AG04449 (cell line): ENCODE data around the gene BDNF.

Source experiments
- CTCF ChIA-PET: fragments of 350-600 bp; formaldehyde crosslinking; extraction: SDS; loops from one replicate; lab custom pipeline; 2021; ENCODE audit warnings: antibody characterized with exemption; lab: Yijun Ruan, JAX
- POLR2A ChIA-PET: fragments of 400-600, 350-600 bp; formaldehyde crosslinking; extraction: SDS; loops from one replicate; lab custom pipeline; 2020; ENCODE audit warnings: antibody characterized with exemption, inconsistent platforms; lab: Yijun Ruan, JAX
- DNase-seq: peaks from one replicate; pipeline ENCODE4 v3.0.0-alpha.2; 2010; ENCODE audit warnings: low read depth, low spot score
- H3K4me3 ChIP-seq: 2 replicates; pipeline ENCODE4 v1.5.1; 2011; ENCODE audit warnings: low read depth, mild to moderate bottlenecking, control low read depth, low read length
- CTCF ChIP-seq: IDR thresholded peaks from one replicate; pipeline ENCODE4 v1.5.1; 2011; ENCODE audit warnings: mild to moderate bottlenecking, moderate library complexity, low read length, control low read depth, inconsistent platforms; ENCODE audit not compliant: insufficient read depth; ENCODE audit errors: missing control alignments

The BDNF gene

GRCh38 chr11:27608951-27609350 lies 91.3 kb downstream of the BDNF start:
- no peak for DNase-seq
- TF ChIP-seq CTCF = no peak
- no peak overlapping the region for H3K4me3 ChIP-seq
- CTCF ChIA-PET = no interaction called here
- POLR2A ChIA-PET = no interaction called here

- no peak for TF ChIP-seq CTCF
- no peak overlapping the region for H3K4me3 ChIP-seq
- CTCF ChIA-PET = no interaction called here
- DNase-seq = no peak
- POLR2A ChIA-PET = no interaction called here
These were observed 94.8 kb downstream of the BDNF start for GRCh38 chr11:27605422-27605821.
